Activated T-helper 1 cell treated with anti-CD3 and anti-CD28 coated beads, Interleukin-12 subunit alpha, Interleukin-12 subunit beta, Interleukin-2, Interleukin-4 antibody, amounts not matched to agents 30 ng/mL and 10 ng/mL and 1 ng/mL, durations not matched to agents 14 hours and 24 hours and 36 hours (primary cell): Measurements from ENCODE around the gene TUSC2. TPM values are rescaled to one million over a fixed set of nuclear protein-coding genes. Genes with fewer than 3 reads are reported as not detected.
A peak's percentile ranks its signal among the peaks of the same experiment; 100 is the strongest.

ENCODE experiments used
- DNase-seq: peaks from one replicate; pipeline ENCODE4 v3.0.0; 2021; ENCODE audit warnings: low spot score
- H3K27ac Mint-ChIP-seq: one replicate; pipeline ENCODE4 v1.8.0; 2021; ENCODE audit warnings: mild to moderate bottlenecking, mixed read lengths
- H3K27me3 Mint-ChIP-seq: one replicate; pipeline ENCODE4 v1.8.0; 2022; ENCODE audit warnings: mild to moderate bottlenecking, moderate library complexity, mixed read lengths; ENCODE audit not compliant: insufficient read depth
- H3K36me3 Mint-ChIP-seq: one replicate; pipeline ENCODE4 v1.8.0; 2021; ENCODE audit warnings: low read depth, mixed read lengths
- H3K4me1 Mint-ChIP-seq: one replicate; pipeline ENCODE4 v1.8.0; 2021; ENCODE audit warnings: low read depth, mixed read lengths
- H3K4me3 Mint-ChIP-seq: one replicate; pipeline ENCODE4 v1.8.0; 2021; ENCODE audit warnings: mild to moderate bottlenecking, moderate library complexity, mixed read lengths
- H3K9me3 Mint-ChIP-seq: one replicate; pipeline ENCODE4 v1.8.0; 2021; ENCODE audit warnings: mixed read lengths
- intact Hi-C: fragments of 100-400 bp; cut with micrococcal nuclease; formaldehyde crosslinking; loops from one replicate; pipeline ENCODE4 v1.15.1; 2024
- total RNA-seq: library from RNA; stranded (reverse); gene quantifications from 2 replicates; pipeline ENCODE4 v1.2.3, GENCODE V29; 2022

TUSC2 gene
- total RNA-seq, 1 donor from 2014 or later, result 29.9 TPM

GRCh38 chr3:50339485-50340146 is 11.6 kb upstream of the TUSC2 start:
- Mint-ChIP-seq H3K4me3 (peak overlapping the region; percentile 96), H3K27me3 (no peaks in the 10 kb centered on the region), H3K36me3 (peaks cover 18% of the 10 kb centered on the region), H3K9me3 (no peaks in the 10 kb centered on the region), H3K27ac (peak overlapping the region; percentile 97), H3K4me1 (peaks cover 45% of the 10 kb centered on the region)
- intact Hi-C loops, result loop anchor here (1.0 to 5.0 kb wide), 4 partner anchors 11 to 1048 kb away; partner anchors contain the start of genes C3orf18, CISH, CYB561D2 and HEMK1
- no peak for DNase-seq

- H3K27ac Mint-ChIP-seq, result peak overlapping the region; percentile 97
- peaks cover 23% of the 10 kb centered on the region for H3K36me3 Mint-ChIP-seq
- H3K4me3 Mint-ChIP-seq, result peak overlapping the region; percentile 96
- H3K4me1 Mint-ChIP-seq, result peaks cover 49% of the 10 kb centered on the region
- no peaks in the 10 kb centered on the region for H3K27me3 Mint-ChIP-seq
- DNase-seq, result no peak
- intact Hi-C loops, result loop anchor here (5.0 kb wide), 3 partner anchors 228 to 1048 kb away; partner anchors contain the start of genes C3orf18, CISH, HEMK1 and MANF
- H3K9me3 Mint-ChIP-seq, result no peaks in the 10 kb centered on the region
Measured at GRCh38 chr3:50338965-50339364, 10.9 kb upstream of the TUSC2 start.

- Mint-ChIP-seq H3K4me3 (peak overlapping the region; percentile 96), H3K27ac (peak overlapping the region; percentile 97), H3K36me3 (peaks cover 28% of the 10 kb centered on the region), H3K27me3 (no peaks in the 10 kb centered on the region), H3K4me1 (peaks cover 51% of the 10 kb centered on the region), H3K9me3 (no peaks in the 10 kb centered on the region)
- intact Hi-C loops, result loop anchor here (1.0 to 5.0 kb wide), 12 partner anchors 9 to 1050 kb away; partner anchors contain the start of genes C3orf18, CISH, GNAI2 and HEMK1
- DNase-seq, result peak; percentile 96
Measured at GRCh38 chr3:50337175-50337861, 9.3 kb upstream of the TUSC2 start.

DNA sequence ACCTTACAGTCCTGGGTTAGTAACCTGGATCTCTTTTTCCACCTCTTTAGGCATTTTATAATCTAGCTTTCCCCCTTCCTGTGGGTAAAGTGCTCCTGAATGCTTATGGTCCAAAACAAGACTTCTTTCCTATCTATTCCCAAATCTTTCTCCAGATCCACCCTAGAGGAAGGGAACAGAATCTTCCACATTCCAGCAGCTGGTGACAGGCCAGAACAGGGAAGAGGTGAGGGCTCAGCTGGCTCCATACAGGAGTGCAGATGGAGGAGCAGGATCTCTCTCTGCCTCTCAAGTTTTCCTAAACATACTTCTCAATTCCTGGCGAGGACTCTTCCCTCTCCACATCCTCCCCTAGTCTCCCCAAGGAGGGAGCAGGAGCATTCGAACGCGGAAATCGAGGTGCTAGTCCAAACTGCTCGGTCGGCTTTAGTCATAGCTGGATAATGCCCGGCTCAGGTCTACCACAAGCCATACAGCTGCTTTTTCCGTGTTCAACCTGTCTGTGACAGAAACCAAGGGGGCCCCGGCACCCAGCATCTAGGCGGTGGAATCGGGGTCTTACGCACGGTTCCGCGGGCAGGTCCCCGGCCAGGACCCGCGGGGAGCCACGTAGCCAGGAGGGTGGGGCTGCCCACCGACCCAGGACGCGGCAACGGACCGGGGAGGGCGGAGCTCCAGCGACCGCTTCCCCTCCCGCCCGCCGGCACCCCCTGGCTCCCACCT is 8.6 kb upstream of the TUSC2 start:
- DNase-seq, result no peak
- intact Hi-C loops, result loop anchor here (1.0 to 5.0 kb wide), 12 partner anchors 8 to 1051 kb away; partner anchors contain the start of genes C3orf18, CISH, GNAI2 and HEMK1
- Mint-ChIP-seq H3K9me3 (no peaks in the 10 kb centered on the region), H3K27ac (peak overlapping the region; percentile 97), H3K4me1 (peaks cover 51% of the 10 kb centered on the region), H3K36me3 (peaks cover 33% of the 10 kb centered on the region), H3K4me3 (peak overlapping the region; percentile 96), H3K27me3 (no peaks in the 10 kb centered on the region)

GRCh38 chr3:50334339-50335075 is 6.5 kb upstream of the TUSC2 start:
- intact Hi-C loops, result loop anchor here (5.0 kb wide), 3 partner anchors 233 to 1053 kb away; partner anchors contain the start of genes C3orf18, CISH, HEMK1 and MANF
- H3K9me3 Mint-ChIP-seq, result no peaks in the 10 kb centered on the region
- peak overlapping the region; percentile 77 for H3K4me3 Mint-ChIP-seq
- no peaks in the 10 kb centered on the region for H3K27me3 Mint-ChIP-seq
- peaks cover 44% of the 10 kb centered on the region for H3K36me3 Mint-ChIP-seq
- H3K27ac Mint-ChIP-seq, result peak overlapping the region; percentile 79
- DNase-seq, result no peak
- peaks cover 45% of the 10 kb centered on the region for H3K4me1 Mint-ChIP-seq

DNA sequence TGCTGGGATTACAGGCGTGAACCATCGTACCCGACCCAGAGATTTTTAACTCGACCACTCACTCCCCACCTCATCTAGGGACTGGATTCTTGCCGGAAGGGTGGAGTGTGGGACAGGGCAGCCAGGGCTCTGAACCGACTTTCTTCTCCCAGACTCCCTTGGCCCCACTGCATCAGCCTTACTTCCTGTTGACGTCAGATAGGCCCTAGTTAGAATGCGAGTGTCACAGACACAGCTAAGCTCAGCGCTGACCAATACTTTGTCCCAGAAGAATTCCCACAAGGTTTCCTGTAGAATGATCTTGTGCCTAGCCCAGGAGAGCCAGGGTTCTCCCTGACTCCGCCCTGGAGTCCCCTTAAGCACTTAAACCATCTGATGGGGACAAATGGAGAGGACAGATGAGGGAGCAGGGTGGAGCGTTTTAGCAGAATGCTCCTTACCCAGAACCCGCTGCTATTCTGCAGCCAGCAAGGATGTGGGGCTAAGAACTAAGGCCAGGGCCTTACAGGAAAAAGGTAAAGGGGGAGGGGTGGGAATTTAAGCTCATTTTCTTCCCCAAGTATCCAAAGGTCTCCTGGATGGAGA is 5.8 kb upstream of the TUSC2 start:
- peaks cover 38% of the 10 kb centered on the region for H3K4me1 Mint-ChIP-seq
- peak overlapping the region; percentile 79 for H3K27ac Mint-ChIP-seq
- H3K9me3 Mint-ChIP-seq, result no peaks in the 10 kb centered on the region
- DNase-seq, result no peak
- intact Hi-C loops, result no loop called here
- H3K4me3 Mint-ChIP-seq, result peak overlapping the region; percentile 77
- no peaks in the 10 kb centered on the region for H3K27me3 Mint-ChIP-seq
- H3K36me3 Mint-ChIP-seq, result peaks cover 41% of the 10 kb centered on the region

DNA sequence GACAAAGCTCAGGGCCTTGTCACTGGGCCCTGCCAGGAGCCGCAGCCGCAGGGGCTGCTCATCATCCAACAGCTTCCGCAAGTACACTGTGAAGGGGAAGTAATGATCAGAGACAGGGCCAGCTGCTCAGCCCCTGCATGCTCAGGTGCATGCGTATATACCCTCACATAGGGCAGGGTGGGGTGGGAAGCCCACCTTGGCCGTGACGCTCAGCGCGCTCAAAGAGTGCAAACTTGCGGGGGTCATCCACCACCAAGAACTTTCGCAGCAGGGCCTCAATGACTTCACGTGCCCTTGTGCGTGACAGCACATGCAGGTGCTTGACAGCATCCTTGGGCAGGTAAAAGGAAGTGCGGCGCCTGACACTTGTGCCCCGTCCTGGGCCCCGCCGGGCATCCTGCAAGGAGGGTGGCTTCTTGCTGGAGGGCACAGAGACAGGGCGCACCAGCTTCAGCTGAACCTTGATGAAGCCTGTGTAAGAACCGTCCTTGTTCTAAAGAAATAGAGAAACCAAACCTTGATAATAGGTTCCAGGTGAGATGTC is 3.4 kb upstream of the TUSC2 start:
- Mint-ChIP-seq H3K27me3 (no peaks in the 10 kb centered on the region), H3K4me3 (no peak overlapping the region), H3K27ac (no peak overlapping the region), H3K9me3 (no peaks in the 10 kb centered on the region), H3K36me3 (peaks cover 37% of the 10 kb centered on the region), H3K4me1 (peaks cover 37% of the 10 kb centered on the region)
- no peak for DNase-seq
- intact Hi-C loops, result no loop called here

- DNase-seq, result no peak
- peaks cover 34% of the 10 kb centered on the region for H3K36me3 Mint-ChIP-seq
- no peak overlapping the region for H3K4me3 Mint-ChIP-seq
- no peaks in the 10 kb centered on the region for H3K9me3 Mint-ChIP-seq
- H3K27ac Mint-ChIP-seq, result no peak overlapping the region
- H3K4me1 Mint-ChIP-seq, result peaks cover 34% of the 10 kb centered on the region
- intact Hi-C loops, result no loop called here
- no peaks in the 10 kb centered on the region for H3K27me3 Mint-ChIP-seq
Measured at GRCh38 chr3:50330330-50330729, 2.3 kb upstream of the TUSC2 start.

GRCh38 chr3:50327129-50327528 is 894 bp downstream of the TUSC2 start:
- H3K27me3 Mint-ChIP-seq, result no peaks in the 10 kb centered on the region
- no peaks in the 10 kb centered on the region for H3K9me3 Mint-ChIP-seq
- peak overlapping the region; percentile 93 for H3K4me3 Mint-ChIP-seq
- H3K36me3 Mint-ChIP-seq, result peaks cover 27% of the 10 kb centered on the region
- intact Hi-C loops, result no loop called here
- peaks cover 25% of the 10 kb centered on the region for H3K4me1 Mint-ChIP-seq
- peak overlapping the region; percentile 72 for H3K27ac Mint-ChIP-seq
- DNase-seq, result no peak

DNA sequence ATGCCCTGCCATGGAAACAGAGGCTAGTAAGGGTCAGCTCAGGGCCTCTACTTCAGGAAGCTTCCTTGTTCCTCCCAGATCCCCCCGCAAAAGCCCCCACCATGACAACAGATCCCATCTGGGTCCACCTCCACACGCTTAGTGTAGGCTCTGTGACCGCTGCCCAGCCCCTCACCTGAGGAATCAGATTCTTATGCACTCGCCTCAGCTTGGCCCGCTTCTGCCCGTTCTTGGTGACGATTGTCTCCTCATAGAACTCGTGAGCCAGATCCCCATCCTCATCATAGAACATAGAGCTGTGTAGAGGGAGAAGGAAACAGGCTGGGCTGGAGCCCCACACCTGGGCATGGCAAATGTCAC is 1.9 kb downstream of the TUSC2 start:
- Mint-ChIP-seq H3K27ac (no peak overlapping the region), H3K9me3 (no peaks in the 10 kb centered on the region), H3K27me3 (no peaks in the 10 kb centered on the region), H3K4me1 (peaks cover 25% of the 10 kb centered on the region), H3K4me3 (peak overlapping the region; percentile 93), H3K36me3 (peaks cover 22% of the 10 kb centered on the region)
- DNase-seq, result no peak
- intact Hi-C loops, result no loop called here

DNA sequence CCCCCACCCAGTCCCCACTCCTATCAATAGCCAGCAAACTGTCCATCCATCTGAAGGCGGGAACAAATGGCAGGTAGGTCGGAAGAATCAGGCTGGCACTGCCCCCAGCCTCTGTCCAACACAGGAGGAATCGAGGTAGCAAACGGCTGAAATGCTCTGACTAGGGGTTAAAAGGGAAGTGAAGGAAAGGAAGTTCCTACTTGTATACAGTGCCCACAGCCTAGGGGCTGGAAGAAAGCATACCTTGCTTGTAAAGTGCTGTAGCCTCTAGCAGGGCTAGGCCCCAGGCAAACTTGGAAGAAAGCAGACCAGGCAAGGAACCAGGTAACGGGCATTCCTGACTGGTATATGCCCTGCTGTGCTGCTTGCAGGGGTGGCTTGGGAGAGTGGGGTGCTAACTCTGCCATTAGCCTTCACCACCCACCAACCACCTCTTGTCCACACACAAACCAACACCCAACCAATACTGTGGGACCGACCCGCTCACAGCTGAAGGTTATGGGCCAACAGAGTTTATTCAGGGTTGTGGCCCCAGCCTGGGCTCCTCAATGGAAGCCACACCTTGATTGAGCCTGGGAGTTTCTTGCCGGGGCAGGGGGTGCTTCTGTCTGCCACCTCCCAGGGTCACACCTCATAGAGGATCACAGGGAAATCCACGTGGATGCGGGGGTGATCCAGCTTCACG is 2.4 kb downstream of the TUSC2 start:
- intact Hi-C loops, result no loop called here
- no peak for DNase-seq
- H3K27ac Mint-ChIP-seq, result no peak overlapping the region
- no peaks in the 10 kb centered on the region for H3K9me3 Mint-ChIP-seq
- no peaks in the 10 kb centered on the region for H3K27me3 Mint-ChIP-seq
- H3K4me3 Mint-ChIP-seq, result peak overlapping the region; percentile 93
- H3K4me1 Mint-ChIP-seq, result peaks cover 27% of the 10 kb centered on the region
- peaks cover 17% of the 10 kb centered on the region for H3K36me3 Mint-ChIP-seq
